ENCODE measurements around the gene ATF4. TPM values are rescaled to one million over a fixed set of nuclear protein-coding genes. Genes with fewer than 3 reads are reported as not detected.

Gene ATF4
- total and polyA plus RNA-seq, 2 of the 13 experiments (the other 11 are each of a cell fraction or from before 2014, with no cell fraction given) = 486 to 1,297 TPM

GRCh38 chr22:39532215-39533073 is 12.1 kb downstream of the ATF4 start, which contains the start of gene RPS19BP1 (continued):
- TF ChIP-seq, protein P1, sequence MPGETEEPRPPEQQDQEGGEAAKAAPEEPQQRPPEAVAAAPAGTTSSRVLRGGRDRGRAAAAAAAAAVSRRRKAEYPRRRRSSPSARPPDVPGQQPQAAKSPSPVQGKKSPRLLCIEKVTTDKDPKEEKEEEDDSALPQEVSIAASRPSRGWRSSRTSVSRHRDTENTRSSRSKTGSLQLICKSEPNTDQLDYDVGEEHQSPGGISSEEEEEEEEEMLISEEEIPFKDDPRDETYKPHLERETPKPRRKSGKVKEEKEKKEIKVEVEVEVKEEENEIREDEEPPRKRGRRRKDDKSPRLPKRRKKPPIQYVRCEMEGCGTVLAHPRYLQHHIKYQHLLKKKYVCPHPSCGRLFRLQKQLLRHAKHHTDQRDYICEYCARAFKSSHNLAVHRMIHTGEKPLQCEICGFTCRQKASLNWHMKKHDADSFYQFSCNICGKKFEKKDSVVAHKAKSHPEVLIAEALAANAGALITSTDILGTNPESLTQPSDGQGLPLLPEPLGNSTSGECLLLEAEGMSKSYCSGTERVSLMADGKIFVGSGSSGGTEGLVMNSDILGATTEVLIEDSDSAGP (CRISPR knock-in tag; IDR thresholded peaks at IDR 0.05; ENCODE audit: borderline replicate concordance) = peak; percentile 77
- TF ChIP-seq BORCS8-MEF2B (CRISPR knock-in tag; IDR thresholded peaks at IDR 0.05) (peak; percentile 48; the same call in 1 of the 2 replicates), MLX (CRISPR knock-in tag; IDR thresholded peaks at IDR 0.05) (peak; percentile 38; the same call in 1 of the 2 replicates), ZMYM3 (CRISPR knock-in tag; IDR thresholded peaks at IDR 0.05) (no peak), ZFP36L1 (CRISPR knock-in tag; IDR thresholded peaks at IDR 0.05) (peak; percentile 91), HNRNPUL1 (IDR thresholded peaks at IDR 0.05; ENCODE audit: low read depth, low read length) (no peak), MTA1 (CRISPR knock-in tag; IDR thresholded peaks at IDR 0.05; ENCODE audit: borderline replicate concordance) (peak; percentile 53; the same call in 1 of the 2 replicates), ZNF512B (CRISPR knock-in tag; IDR thresholded peaks at IDR 0.05; ENCODE audit: borderline replicate concordance) (no peak), ZNF468 (CRISPR knock-in tag; IDR thresholded peaks at IDR 0.05) (no peak), ZNF766 (CRISPR knock-in tag; IDR thresholded peaks at IDR 0.05; ENCODE audit: borderline replicate concordance) (0 out of 2 replicates have a peak, but pooled peaks have one; percentile 49), ESRRA (CRISPR knock-in tag; IDR thresholded peaks at IDR 0.05; ENCODE audit: low read depth) (peak; percentile 44; the same call in 1 of the 2 replicates), FOSL2 (CRISPR knock-in tag; IDR thresholded peaks at IDR 0.05) (peak; percentile 23; the same call in 1 of the 2 replicates), YEATS2 (CRISPR knock-in tag; IDR thresholded peaks at IDR 0.05; ENCODE audit: borderline replicate concordance) (peak; percentile 80; the same call in 1 of the 2 replicates), EHMT2 (IDR thresholded peaks at IDR 0.05; ENCODE audit: borderline replicate concordance, low read depth, low read length) (peak; percentile 40; the same call in 1 of the 2 replicates)
- TF ChIP-seq, protein P2, sequence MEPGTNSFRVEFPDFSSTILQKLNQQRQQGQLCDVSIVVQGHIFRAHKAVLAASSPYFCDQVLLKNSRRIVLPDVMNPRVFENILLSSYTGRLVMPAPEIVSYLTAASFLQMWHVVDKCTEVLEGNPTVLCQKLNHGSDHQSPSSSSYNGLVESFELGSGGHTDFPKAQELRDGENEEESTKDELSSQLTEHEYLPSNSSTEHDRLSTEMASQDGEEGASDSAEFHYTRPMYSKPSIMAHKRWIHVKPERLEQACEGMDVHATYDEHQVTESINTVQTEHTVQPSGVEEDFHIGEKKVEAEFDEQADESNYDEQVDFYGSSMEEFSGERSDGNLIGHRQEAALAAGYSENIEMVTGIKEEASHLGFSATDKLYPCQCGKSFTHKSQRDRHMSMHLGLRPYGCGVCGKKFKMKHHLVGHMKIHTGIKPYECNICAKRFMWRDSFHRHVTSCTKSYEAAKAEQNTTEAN (CRISPR knock-in tag; conservative IDR thresholded peaks at IDR 0.05) = peak; percentile 46
- TF ChIP-seq, protein P3, sequence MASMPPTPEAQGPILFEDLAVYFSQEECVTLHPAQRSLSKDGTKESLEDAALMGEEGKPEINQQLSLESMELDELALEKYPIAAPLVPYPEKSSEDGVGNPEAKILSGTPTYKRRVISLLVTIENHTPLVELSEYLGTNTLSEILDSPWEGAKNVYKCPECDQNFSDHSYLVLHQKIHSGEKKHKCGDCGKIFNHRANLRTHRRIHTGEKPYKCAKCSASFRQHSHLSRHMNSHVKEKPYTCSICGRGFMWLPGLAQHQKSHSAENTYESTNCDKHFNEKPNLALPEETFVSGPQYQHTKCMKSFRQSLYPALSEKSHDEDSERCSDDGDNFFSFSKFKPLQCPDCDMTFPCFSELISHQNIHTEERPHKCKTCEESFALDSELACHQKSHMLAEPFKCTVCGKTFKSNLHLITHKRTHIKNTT (CRISPR knock-in tag; IDR thresholded peaks at IDR 0.05) = no peak
- TF ChIP-seq, protein P4, sequence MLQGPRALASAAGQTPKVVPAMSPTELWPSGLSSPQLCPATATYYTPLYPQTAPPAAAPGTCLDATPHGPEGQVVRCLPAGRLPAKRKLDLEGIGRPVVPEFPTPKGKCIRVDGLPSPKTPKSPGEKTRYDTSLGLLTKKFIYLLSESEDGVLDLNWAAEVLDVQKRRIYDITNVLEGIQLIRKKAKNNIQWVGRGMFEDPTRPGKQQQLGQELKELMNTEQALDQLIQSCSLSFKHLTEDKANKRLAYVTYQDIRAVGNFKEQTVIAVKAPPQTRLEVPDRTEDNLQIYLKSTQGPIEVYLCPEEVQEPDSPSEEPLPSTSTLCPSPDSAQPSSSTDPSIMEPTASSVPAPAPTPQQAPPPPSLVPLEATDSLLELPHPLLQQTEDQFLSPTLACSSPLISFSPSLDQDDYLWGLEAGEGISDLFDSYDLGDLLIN (CRISPR knock-in tag; IDR thresholded peaks at IDR 0.05; ENCODE audit: borderline replicate concordance) = no peak

Measured in HepG2 (cell line).